Measurements from ENCODE around the gene GAB2.

DNA sequence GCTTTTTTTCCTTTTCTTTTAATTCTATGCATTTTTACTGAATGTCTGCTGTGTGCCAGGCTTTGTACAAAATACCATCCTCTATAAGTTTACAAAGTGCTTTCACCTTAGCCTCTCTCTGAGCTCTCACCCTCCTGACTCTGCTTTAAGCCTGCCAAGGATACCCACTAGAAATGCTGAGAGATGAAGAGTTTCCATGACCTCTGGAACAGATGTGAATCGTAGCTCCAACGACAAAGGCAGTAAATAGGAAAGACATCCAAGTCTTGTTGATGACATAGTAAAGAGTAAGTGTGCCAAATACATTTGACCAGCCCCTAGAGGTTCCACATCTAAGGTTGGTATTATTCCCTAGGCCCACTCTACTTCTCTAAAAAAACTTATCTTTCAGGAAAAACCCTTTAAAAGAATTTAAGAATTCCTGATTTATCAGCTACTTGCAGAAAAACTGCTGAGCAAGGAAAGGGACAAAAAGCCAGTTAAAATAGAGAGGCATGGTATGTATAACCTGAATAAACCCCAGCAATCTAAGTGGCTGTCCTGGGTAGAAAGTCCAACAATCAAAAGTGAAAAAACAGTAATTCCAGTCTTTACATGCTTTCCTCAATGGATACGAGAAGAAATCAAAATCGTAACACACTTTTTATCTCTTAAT lies 45.4 kb downstream of the GAB2 start:
- TF ChIP-seq, protein P1, sequence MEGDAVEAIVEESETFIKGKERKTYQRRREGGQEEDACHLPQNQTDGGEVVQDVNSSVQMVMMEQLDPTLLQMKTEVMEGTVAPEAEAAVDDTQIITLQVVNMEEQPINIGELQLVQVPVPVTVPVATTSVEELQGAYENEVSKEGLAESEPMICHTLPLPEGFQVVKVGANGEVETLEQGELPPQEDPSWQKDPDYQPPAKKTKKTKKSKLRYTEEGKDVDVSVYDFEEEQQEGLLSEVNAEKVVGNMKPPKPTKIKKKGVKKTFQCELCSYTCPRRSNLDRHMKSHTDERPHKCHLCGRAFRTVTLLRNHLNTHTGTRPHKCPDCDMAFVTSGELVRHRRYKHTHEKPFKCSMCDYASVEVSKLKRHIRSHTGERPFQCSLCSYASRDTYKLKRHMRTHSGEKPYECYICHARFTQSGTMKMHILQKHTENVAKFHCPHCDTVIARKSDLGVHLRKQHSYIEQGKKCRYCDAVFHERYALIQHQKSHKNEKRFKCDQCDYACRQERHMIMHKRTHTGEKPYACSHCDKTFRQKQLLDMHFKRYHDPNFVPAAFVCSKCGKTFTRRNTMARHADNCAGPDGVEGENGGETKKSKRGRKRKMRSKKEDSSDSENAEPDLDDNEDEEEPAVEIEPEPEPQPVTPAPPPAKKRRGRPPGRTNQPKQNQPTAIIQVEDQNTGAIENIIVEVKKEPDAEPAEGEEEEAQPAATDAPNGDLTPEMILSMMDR (IDR thresholded peaks at IDR 0.05): no peak
- no peak for TF ChIP-seq POLR2A (IDR thresholded peaks at IDR 0.05)

Measured in lower leg skin (tissue), 3 donors.